ENCODE data around the gene TBC1D23. TPM values are rescaled to one million over a fixed set of nuclear protein-coding genes. Genes with fewer than 3 reads are reported as not detected.
A peak's percentile ranks its signal among the peaks of the same experiment; 100 is the strongest.

The TBC1D23 gene
- total and polyA plus RNA-seq, 9 of the 15 experiments (the other 6 are each of a cell fraction or from before 2014, with no cell fraction given) = 23.4 to 85.8 (median 43.7) TPM

GRCh38 chr3:100260081-100260684 is 609 bp upstream of the TBC1D23 start (continued):
- TF ChIP-seq ZNF586 (CRISPR knock-in tag; conservative IDR thresholded peaks at IDR 0.05) (no peak), NCOR1 (IDR thresholded peaks at IDR 0.05) (no peak), MYC (IDR thresholded peaks at IDR 0.05; ENCODE audit: low read depth, low read length) (peak; percentile 79), MYC (CRISPR knock-in tag; IDR thresholded peaks at IDR 0.05; ENCODE audit: borderline replicate concordance, low read depth) (no peak), TCFL5 (CRISPR knock-in tag; conservative IDR thresholded peaks at IDR 0.05) (no peak), KDM5B (IDR thresholded peaks at IDR 0.05; ENCODE audit: insufficient replicate concordance, low read depth, low read length) (peak; percentile 19), ATF3 (IDR thresholded peaks at IDR 0.05) (no peak), ATF3 (CRISPR knock-in tag; conservative IDR thresholded peaks at IDR 0.05) (no peak), CHCHD3 (CRISPR knock-in tag; IDR thresholded peaks at IDR 0.05) (no peak), BRD9 (IDR thresholded peaks at IDR 0.05; ENCODE audit: low read depth, partially characterized antibody) (no peak), ZNF24 (IDR thresholded peaks at IDR 0.05) (no peak), BHLHE40 (IDR thresholded peaks at IDR 0.05; ENCODE audit: low read length) (no peak), ZNF79 (CRISPR knock-in tag; IDR thresholded peaks at IDR 0.05; ENCODE audit: low read depth) (no peak), CREB5 (CRISPR knock-in tag; IDR thresholded peaks at IDR 0.05) (no peak)
- TF ChIP-seq, protein P1, sequence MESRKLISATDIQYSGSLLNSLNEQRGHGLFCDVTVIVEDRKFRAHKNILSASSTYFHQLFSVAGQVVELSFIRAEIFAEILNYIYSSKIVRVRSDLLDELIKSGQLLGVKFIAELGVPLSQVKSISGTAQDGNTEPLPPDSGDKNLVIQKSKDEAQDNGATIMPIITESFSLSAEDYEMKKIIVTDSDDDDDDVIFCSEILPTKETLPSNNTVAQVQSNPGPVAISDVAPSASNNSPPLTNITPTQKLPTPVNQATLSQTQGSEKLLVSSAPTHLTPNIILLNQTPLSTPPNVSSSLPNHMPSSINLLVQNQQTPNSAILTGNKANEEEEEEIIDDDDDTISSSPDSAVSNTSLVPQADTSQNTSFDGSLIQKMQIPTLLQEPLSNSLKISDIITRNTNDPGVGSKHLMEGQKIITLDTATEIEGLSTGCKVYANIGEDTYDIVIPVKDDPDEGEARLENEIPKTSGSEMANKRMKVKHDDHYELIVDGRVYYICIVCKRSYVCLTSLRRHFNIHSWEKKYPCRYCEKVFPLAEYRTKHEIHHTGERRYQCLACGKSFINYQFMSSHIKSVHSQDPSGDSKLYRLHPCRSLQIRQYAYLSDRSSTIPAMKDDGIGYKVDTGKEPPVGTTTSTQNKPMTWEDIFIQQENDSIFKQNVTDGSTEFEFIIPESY (CRISPR knock-in tag; IDR thresholded peaks at IDR 0.05) = no peak
- TF ChIP-seq, protein P2, sequence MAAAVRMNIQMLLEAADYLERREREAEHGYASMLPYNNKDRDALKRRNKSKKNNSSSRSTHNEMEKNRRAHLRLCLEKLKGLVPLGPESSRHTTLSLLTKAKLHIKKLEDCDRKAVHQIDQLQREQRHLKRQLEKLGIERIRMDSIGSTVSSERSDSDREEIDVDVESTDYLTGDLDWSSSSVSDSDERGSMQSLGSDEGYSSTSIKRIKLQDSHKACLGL (CRISPR knock-in tag; IDR thresholded peaks at IDR 0.05; ENCODE audit: borderline replicate concordance, poor library complexity, severe bottlenecking) = no peak
- TF ChIP-seq, protein P3, sequence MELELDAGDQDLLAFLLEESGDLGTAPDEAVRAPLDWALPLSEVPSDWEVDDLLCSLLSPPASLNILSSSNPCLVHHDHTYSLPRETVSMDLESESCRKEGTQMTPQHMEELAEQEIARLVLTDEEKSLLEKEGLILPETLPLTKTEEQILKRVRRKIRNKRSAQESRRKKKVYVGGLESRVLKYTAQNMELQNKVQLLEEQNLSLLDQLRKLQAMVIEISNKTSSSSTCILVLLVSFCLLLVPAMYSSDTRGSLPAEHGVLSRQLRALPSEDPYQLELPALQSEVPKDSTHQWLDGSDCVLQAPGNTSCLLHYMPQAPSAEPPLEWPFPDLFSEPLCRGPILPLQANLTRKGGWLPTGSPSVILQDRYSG (tag; conservative IDR thresholded peaks at IDR 0.05; ENCODE audit: low read depth) = no peak

Measured in K562 (cell line).